Measurements from ENCODE around the gene EIPR1. TPM values are rescaled to one million over a fixed set of nuclear protein-coding genes. Genes with fewer than 3 reads are reported as not detected.
A peak's percentile ranks its signal among the peaks of the same experiment; 100 is the strongest.

Gene EIPR1
- total RNA-seq, 1 donor from 2014 or later = 43.3 TPM

GRCh38 chr2:3305952-3306351 is 71.7 kb downstream of the EIPR1 start:
- DNase-seq (ENCODE audit: low read depth) = no peak

- no peak for DNase-seq (ENCODE audit: low read depth)
Measured at GRCh38 chr2:3305431-3305830, 72.2 kb downstream of the EIPR1 start.

DNA sequence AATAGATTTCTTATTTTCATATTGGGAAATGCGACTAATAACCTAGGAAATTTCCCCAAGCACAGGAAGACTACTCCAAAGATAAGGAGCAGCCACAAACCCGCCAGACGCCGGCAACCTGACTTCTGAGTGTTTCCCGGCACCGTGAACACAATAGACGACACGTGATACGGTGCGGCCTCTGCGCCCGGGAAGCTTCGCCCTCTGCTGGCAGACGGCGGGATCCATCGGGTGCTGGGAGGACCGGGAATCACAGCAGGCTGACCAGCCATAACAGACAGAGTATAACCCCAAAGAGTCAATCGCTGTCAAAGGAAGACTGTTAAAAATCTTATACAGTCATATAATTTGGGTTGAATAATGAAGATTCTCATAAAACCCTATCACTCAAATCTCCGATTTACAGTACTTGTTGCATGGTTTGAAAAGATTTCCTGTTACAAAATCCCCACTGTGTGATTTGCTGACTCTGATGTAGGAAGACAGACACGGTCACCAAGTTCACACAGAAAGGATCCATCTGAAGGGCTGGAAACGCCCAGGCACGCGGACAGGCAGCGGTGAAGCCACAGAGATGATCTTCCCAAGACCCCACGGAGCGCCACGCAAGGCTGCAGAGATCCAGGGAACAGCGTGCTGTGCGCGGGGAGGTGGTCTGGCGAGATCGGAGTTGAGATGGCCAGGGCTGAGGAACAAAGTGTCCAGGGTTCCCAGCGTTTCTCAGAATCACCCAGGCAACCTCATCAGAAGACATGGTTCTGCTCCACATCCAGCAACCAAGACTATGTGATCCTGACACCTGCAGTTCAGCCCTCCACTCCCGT is 73.8 kb downstream of the EIPR1 start:
- peak; percentile 61 for DNase-seq (ENCODE audit: low read depth)

GRCh38 chr2:3302751-3303582 is 74.7 kb downstream of the EIPR1 start:
- DNase-seq (ENCODE audit: low read depth) = no peak

- DNase-seq (ENCODE audit: low read depth) = no peak
Measured at GRCh38 chr2:3302421-3302750, 75.2 kb downstream of the EIPR1 start.

GRCh38 chr2:3301001-3301400 is 76.6 kb downstream of the EIPR1 start:
- DNase-seq (ENCODE audit: low read depth) = no peak

GRCh38 chr2:3300224-3300995 is 77.2 kb downstream of the EIPR1 start:
- no peak for DNase-seq (ENCODE audit: low read depth)

DNA sequence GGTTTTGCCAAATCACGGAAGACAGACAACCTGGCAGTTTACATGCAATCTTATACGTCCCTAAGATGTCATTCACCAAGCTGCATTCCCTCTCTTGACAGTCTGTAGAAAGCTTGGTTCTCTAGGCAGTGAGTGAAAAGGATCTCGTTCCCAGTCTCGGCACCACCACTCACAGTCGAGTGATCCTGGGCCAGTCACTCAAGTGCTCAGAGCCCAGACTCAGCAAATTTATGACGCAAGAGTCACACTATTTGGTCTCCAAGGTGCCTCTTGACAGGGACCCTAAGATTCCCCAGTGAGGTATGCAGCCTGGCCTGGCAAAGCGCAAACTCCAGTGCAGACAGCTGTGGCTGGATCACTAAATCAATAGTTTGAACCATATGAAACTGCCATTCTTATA is 77.9 kb downstream of the EIPR1 start:
- no peak for DNase-seq (ENCODE audit: low read depth)

GRCh38 chr2:3299130-3299529 is 78.5 kb downstream of the EIPR1 start:
- no peak for DNase-seq (ENCODE audit: low read depth)

GRCh38 chr2:3298191-3298590 is 79.4 kb downstream of the EIPR1 start:
- DNase-seq (ENCODE audit: low read depth) = no peak

DNA sequence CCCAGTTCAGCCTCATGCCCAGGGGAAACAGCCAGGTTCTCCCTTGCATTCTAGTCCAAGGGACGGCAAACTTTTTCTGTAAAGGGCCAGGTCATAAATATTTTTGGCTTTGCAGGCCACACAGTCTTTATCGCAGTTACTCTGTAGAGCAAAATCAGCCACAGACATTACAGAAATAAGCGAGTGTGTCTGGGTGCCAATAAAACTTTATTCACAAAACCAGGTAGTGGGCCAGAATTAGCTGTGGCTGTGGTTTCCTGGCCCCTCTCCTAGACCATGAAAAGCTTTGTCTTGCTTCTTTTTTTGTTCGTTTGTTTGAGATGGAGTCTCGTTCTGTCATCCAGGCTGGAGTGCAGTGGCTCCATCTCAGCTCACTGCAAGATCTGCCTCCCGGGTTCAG is 80.1 kb downstream of the EIPR1 start:
- DNase-seq (ENCODE audit: low read depth) = no peak

- no peak for DNase-seq (ENCODE audit: low read depth)
Measured at GRCh38 chr2:3296182-3296972, 81.2 kb downstream of the EIPR1 start.

GRCh38 chr2:3294493-3294892 is 83.1 kb downstream of the EIPR1 start:
- no peak for DNase-seq (ENCODE audit: low read depth)

- no peak for DNase-seq (ENCODE audit: low read depth)
Measured at GRCh38 chr2:3294069-3294468, 83.5 kb downstream of the EIPR1 start.

GRCh38 chr2:3293221-3293620 is 84.4 kb downstream of the EIPR1 start:
- DNase-seq (ENCODE audit: low read depth) = no peak

DNA sequence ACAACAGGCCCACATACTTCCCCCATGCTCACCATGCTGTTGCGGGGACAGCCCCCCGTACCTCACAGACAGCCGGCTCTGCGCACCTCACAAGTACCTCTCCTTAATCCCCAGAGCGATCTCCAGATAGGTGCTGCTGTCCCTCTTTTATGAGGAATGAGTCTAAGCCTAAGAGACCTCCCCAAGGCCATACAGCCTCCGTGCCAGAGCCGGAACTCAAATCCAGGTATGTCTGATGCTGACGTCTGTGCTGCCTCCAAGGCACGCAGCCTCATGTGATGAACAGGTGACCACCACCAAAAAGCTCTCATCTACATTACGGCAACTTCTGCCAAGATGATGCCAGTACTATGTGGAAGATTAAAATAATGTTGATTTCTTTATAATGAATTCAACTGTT is 85.2 kb downstream of the EIPR1 start:
- no peak for DNase-seq (ENCODE audit: low read depth)

- no peak for DNase-seq (ENCODE audit: low read depth)
Measured at GRCh38 chr2:3291750-3292149, 85.9 kb downstream of the EIPR1 start.

DNA sequence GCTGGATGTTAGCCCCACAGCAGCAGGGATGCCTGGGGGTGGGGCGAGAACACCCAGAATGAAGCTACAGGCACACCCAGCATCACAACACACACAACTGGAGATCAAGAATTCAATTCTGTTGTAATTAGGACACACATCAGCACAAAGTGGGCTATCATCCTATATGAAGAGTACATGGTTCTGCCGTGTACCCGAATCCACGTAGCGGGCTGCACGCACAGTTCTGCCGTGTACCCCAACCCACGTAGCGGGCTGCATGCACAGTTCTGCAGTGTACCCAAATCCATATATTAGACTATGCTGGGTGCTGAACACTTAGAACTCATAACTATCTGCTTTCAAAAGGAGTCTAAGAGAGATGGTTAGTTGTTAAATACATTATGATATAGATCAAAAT is 86.5 kb downstream of the EIPR1 start:
- no peak for DNase-seq (ENCODE audit: low read depth)

DNA sequence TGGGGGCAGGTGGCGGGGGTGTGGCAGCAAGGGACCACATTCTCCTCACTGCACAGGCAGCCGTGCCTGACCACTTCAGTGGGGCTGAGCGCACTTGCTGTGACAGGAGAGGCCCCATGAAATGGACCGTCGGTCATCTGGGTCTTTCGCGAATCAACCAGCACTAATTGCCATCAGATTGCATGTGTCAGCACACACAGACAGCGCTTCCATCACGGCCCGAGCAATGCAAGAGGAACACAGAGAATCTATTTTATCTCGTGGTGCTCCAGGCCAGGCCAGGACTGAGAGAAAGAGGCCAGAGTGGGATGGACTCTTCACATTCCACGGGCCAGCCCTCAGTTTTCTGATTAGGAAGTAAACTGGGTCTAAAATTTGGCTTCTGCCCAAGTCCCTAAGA is 87.0 kb downstream of the EIPR1 start:
- DNase-seq (ENCODE audit: low read depth) = no peak

GRCh38 chr2:3289971-3290370 is 87.6 kb downstream of the EIPR1 start:
- no peak for DNase-seq (ENCODE audit: low read depth)

GRCh38 chr2:3289526-3289925 is 88.1 kb downstream of the EIPR1 start:
- DNase-seq (ENCODE audit: low read depth) = no peak

- DNase-seq (ENCODE audit: low read depth) = no peak
Measured at GRCh38 chr2:3289171-3289515, 88.5 kb downstream of the EIPR1 start.
